ENCODE data around the gene RPL13. TPM values are rescaled to one million over a fixed set of nuclear protein-coding genes. Genes with fewer than 3 reads are reported as not detected.

The RPL13 gene
- total and polyA plus RNA-seq, 2 of the 4 experiments (the other 2 are of a cell fraction) = 2,098 to 3,527 TPM

DNA sequence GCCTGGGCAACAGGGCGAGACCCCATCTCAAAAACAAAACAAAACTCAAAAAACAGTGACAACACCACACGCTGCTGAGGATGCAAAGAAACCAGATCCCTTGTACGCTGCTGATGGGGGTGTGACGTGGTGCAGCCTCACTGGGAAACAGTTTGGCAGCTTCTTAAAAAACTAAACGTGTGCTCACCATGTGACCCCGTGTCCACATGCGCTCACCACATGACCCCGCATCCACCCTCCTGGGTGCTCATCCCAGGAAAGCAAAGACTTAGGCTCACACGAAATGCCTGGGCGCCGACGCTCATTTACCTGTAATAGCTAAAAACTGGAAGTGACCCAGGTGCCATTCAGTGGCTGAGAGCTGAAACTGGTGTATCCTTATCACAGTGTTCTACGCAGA is 19.9 kb upstream of the RPL13 start:
- WGBS, 2 experiments (ENCODE audit: extremely low coverage in 2 of 2, insufficient read length in 1 of 2) = 95% methylated on average over 11 of the region's 13 CpGs; no CpG with 5 or more reads in 1 of the 2 experiments
- H3K23ac ChIP-seq (ENCODE audit: low read depth, low read length) = no peak overlapping the region
- no peak overlapping the region for H3K27ac ChIP-seq (ENCODE audit: insufficient read depth, low read length)
- H3K56ac ChIP-seq (ENCODE audit: extremely low read depth, insufficient read depth, low read length) = no peak overlapping the region
- DNase-seq = no peak
- H2BK5ac ChIP-seq (ENCODE audit: low read depth, low read length, poor library complexity, severe bottlenecking) = no peak overlapping the region
- no peak overlapping the region for H2BK20ac ChIP-seq (ENCODE audit: low read depth, low read length)
- H3K4me3 ChIP-seq (ENCODE audit: insufficient read depth, low read depth, low read length) = no peak overlapping the region
- H3K4me2 ChIP-seq (ENCODE audit: low read depth, low read length) = no peak overlapping the region
- ChIA-PET POLR2A (ENCODE audit: unreplicated experiment) (interaction anchor here (0.5 kb wide), 1 partner anchor 382 kb away, joined by 3 read pairs; no protein-coding TSS in a partner anchor), CTCF (no interaction called here)
- H3K27me3 ChIP-seq (ENCODE audit: control insufficient read depth, insufficient read depth, low read length) = no peaks in the 10 kb centered on the region
- no peak for ATAC-seq (ENCODE audit: low read depth)
- H2BK15ac ChIP-seq (ENCODE audit: low read depth, low read length) = no peak overlapping the region
- H4K91ac ChIP-seq (ENCODE audit: insufficient read depth, low read depth, low read length) = no peak overlapping the region
- H3K18ac ChIP-seq (ENCODE audit: low read depth, low read length) = no peak overlapping the region
- H3K9me1 ChIP-seq (ENCODE audit: insufficient read depth, low read length) = no peaks in the 10 kb centered on the region
- no peak overlapping the region for H2AFZ ChIP-seq (replicated peaks; ENCODE audit: low read length, poor library complexity)
- no peak overlapping the region for H4K8ac ChIP-seq (ENCODE audit: low read depth in 2 of 2, low read length in 2 of 2)
- H2BK120ac ChIP-seq (ENCODE audit: low read depth, low read length) = no peak overlapping the region
- no peaks in the 10 kb centered on the region for H3K4me1 ChIP-seq (ENCODE audit: control insufficient read depth, insufficient read depth, low read length)
- no peak overlapping the region for H2AK5ac ChIP-seq (ENCODE audit: low read depth, low read length)
- H4K5ac ChIP-seq (ENCODE audit: low read depth, low read length) = no peak overlapping the region
- peaks cover 13 to 66% of the 10 kb centered on the region in 2 experiments; a peak in 3 of 4 replicates for H3K79me1 ChIP-seq (ENCODE audit: low read depth in 1 of 2, low read length in 2 of 2)
- H3K36me3 ChIP-seq (ENCODE audit: control insufficient read depth, insufficient read depth, low read length) = peaks cover 57% of the 10 kb centered on the region
- no peak overlapping the region for H2AK9ac ChIP-seq (replicated peaks; ENCODE audit: low read depth, low read length, poor library complexity)
- H4K20me1 ChIP-seq (ENCODE audit: insufficient read depth, low read length) = peaks cover 16% of the 10 kb centered on the region
- no peaks in the 10 kb centered on the region for H3K9me3 ChIP-seq (ENCODE audit: control insufficient read depth, insufficient read depth, low read length)
- no peak overlapping the region for H3K14ac ChIP-seq (replicated peaks; ENCODE audit: low read depth, low read length)
- dilution Hi-C loops (cut with HindIII; ENCODE audit: low sequenced_read_pairs, unreplicated experiment) = no loop called here
- no TSS peak for BruUV-seq (replicated peaks)
- no peak overlapping the region for H3K4ac ChIP-seq (ENCODE audit: low read depth, low read length)
- no peak for TF ChIP-seq CEBPB (IDR thresholded peaks at IDR 0.05; ENCODE audit: low read depth, low read length)
- TF ChIP-seq MXI1 (IDR thresholded peaks at IDR 0.05; ENCODE audit: borderline replicate concordance, low read depth, low read length) = no peak
- no peak for TF ChIP-seq POLR2A (IDR thresholded peaks at IDR 0.05; ENCODE audit: low read depth, low read length)
- no peak for TF ChIP-seq FOS (IDR thresholded peaks at IDR 0.05; ENCODE audit: low read depth, low read length)
- TF ChIP-seq, protein P1, sequence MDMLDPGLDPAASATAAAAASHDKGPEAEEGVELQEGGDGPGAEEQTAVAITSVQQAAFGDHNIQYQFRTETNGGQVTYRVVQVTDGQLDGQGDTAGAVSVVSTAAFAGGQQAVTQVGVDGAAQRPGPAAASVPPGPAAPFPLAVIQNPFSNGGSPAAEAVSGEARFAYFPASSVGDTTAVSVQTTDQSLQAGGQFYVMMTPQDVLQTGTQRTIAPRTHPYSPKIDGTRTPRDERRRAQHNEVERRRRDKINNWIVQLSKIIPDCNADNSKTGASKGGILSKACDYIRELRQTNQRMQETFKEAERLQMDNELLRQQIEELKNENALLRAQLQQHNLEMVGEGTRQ (IDR thresholded peaks at IDR 0.05; ENCODE audit: low read depth, low read length) = no peak
- TF ChIP-seq RAD21 (IDR thresholded peaks at IDR 0.05; ENCODE audit: low read length) = no peak
- TF ChIP-seq, protein P2, sequence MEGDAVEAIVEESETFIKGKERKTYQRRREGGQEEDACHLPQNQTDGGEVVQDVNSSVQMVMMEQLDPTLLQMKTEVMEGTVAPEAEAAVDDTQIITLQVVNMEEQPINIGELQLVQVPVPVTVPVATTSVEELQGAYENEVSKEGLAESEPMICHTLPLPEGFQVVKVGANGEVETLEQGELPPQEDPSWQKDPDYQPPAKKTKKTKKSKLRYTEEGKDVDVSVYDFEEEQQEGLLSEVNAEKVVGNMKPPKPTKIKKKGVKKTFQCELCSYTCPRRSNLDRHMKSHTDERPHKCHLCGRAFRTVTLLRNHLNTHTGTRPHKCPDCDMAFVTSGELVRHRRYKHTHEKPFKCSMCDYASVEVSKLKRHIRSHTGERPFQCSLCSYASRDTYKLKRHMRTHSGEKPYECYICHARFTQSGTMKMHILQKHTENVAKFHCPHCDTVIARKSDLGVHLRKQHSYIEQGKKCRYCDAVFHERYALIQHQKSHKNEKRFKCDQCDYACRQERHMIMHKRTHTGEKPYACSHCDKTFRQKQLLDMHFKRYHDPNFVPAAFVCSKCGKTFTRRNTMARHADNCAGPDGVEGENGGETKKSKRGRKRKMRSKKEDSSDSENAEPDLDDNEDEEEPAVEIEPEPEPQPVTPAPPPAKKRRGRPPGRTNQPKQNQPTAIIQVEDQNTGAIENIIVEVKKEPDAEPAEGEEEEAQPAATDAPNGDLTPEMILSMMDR (conservative IDR thresholded peaks at IDR 0.05; ENCODE audit: low read depth, low read length) = no peak
- no peak for TF ChIP-seq NFE2L2 (IDR thresholded peaks at IDR 0.05; ENCODE audit: low read depth, low read length)
- no peak for TF ChIP-seq MAFK (IDR thresholded peaks at IDR 0.05; ENCODE audit: low read depth, low read length)
- TF ChIP-seq RCOR1 (IDR thresholded peaks at IDR 0.05; ENCODE audit: insufficient replicate concordance, low read length) = no peak
- no peak for TF ChIP-seq RFX5 (IDR thresholded peaks at IDR 0.05; ENCODE audit: low read depth, low read length)
- TF ChIP-seq, protein P3, sequence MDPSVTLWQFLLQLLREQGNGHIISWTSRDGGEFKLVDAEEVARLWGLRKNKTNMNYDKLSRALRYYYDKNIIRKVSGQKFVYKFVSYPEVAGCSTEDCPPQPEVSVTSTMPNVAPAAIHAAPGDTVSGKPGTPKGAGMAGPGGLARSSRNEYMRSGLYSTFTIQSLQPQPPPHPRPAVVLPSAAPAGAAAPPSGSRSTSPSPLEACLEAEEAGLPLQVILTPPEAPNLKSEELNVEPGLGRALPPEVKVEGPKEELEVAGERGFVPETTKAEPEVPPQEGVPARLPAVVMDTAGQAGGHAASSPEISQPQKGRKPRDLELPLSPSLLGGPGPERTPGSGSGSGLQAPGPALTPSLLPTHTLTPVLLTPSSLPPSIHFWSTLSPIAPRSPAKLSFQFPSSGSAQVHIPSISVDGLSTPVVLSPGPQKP (IDR thresholded peaks at IDR 0.05; ENCODE audit: borderline replicate concordance, low read depth, low read length) = no peak
- TF ChIP-seq MAZ (IDR thresholded peaks at IDR 0.05; ENCODE audit: borderline replicate concordance, low read depth, low read length) = no peak
- TF ChIP-seq SMC3 (IDR thresholded peaks at IDR 0.05; ENCODE audit: low read depth, low read length) = no peak
- no peak for TF ChIP-seq CHD1 (IDR thresholded peaks at IDR 0.05; ENCODE audit: low read depth, low read length)
- no peak for TF ChIP-seq BHLHE40 (IDR thresholded peaks at IDR 0.05; ENCODE audit: low read depth, low read length)
- intact Hi-C loops (cut with micrococcal nuclease) = no loop called here
- no peak overlapping the region for H3K9ac ChIP-seq (ENCODE audit: low read depth, low read length)
- in situ Hi-C loops (cut with MboI; ENCODE audit: low sequenced_read_pairs) = no loop called here

Measured in IMR-90 (cell line).